BLaER1 (cell line): Measurements from ENCODE around the gene FAM241B.

ENCODE experiments used
- H3K27ac ChIP-seq: shearing (Covaris generic); formaldehyde crosslinking; 2 replicates; pipeline ENCODE4 v1.8.1; 2022
- H3K27me3 ChIP-seq: shearing (Covaris generic); formaldehyde crosslinking; 2 replicates; pipeline ENCODE4 v1.8.1; 2022
- H3K36me3 ChIP-seq: shearing (Covaris generic); formaldehyde crosslinking; 2 replicates; pipeline ENCODE4 v1.8.1; 2022
- H3K4me1 ChIP-seq: shearing (Covaris generic); formaldehyde crosslinking; 2 replicates; pipeline ENCODE4 v1.8.1; 2022
- H3K4me2 ChIP-seq: shearing (Covaris generic); formaldehyde crosslinking; 2 replicates; pipeline ENCODE4 v1.8.1; 2022
- H3K4me3 ChIP-seq: shearing (Covaris generic); formaldehyde crosslinking; 2 replicates; pipeline ENCODE4 v1.8.1; 2022
- H3K9ac ChIP-seq: shearing (Covaris generic); formaldehyde crosslinking; 2 replicates; pipeline ENCODE4 v1.8.1; 2022
- H3K9me3 ChIP-seq: shearing (Covaris generic); formaldehyde crosslinking; 2 replicates; pipeline ENCODE4 v1.8.1; 2022
- H4K20me1 ChIP-seq: shearing (Covaris generic); formaldehyde crosslinking; 2 replicates; pipeline ENCODE4 v1.8.1; 2022
- Cebpa-rat ChIP-seq: shearing (Covaris generic); IDR thresholded peaks from 2 replicates; pipeline ENCODE4 v1.8.1; 2022

Gene FAM241B

GRCh38 chr10:69663369-69663947 lies 33.4 kb downstream of the FAM241B start:
- Histone ChIP-seq H3K27ac (no peak overlapping the region), H3K4me3 (no peak overlapping the region), H3K36me3 (no peaks in the 10 kb centered on the region), H3K27me3 (no peaks in the 10 kb centered on the region), H3K9me3 (no peaks in the 10 kb centered on the region), H3K4me1 (peaks cover 13% of the 10 kb centered on the region; the same call in 1 of the 2 replicates), H4K20me1 (no peaks in the 10 kb centered on the region), H3K9ac (no peak overlapping the region), H3K4me2 (no peak overlapping the region)
- no peak for TF ChIP-seq Cebpa-rat

DNA sequence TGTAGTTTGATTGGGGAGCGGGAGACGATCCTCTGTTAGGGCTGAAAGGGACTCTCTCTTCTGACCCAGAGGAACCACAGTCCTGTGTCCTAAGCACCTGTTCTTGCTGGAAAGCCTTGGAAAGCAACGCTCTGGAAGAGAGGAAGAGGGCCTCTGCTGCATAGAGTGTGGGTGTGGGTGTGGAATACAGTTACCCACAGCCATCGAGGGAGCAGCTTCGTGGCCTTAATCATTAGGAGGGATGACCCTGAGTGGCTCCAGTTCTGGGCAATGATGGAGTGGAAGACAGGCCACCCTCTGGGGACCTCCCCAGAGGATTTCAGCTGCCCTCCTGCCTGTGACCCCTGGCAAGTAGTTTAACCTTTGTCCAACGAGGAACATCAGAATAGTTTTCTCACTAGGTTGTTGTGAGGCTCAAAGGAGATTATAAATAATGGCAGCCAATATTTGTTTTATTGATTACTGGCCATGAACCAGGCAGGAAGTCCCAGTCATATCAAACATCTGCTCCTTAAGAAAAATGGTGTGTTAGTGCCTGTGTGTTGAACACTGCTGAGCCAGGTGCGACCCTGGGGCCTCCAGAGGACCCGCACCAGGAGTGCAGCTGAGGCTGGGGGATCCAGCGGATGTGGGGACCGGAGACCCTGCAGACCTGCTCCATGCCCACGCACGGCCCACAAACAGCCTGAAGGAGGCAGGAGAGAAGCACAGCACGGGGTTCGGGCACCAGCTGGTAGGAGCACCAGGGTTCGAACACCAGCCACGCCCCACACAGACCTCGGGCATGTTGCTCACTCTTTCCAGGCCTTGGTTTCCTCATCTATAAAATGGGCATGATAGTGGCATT lies 35.6 kb downstream of the FAM241B start:
- Histone ChIP-seq H3K9me3 (no peaks in the 10 kb centered on the region), H3K9ac (no peak overlapping the region), H3K4me3 (no peak overlapping the region), H3K4me1 (peaks cover 9% of the 10 kb centered on the region; the same call in 1 of the 2 replicates), H3K36me3 (no peaks in the 10 kb centered on the region), H4K20me1 (no peaks in the 10 kb centered on the region), H3K27me3 (no peaks in the 10 kb centered on the region), H3K4me2 (no peak overlapping the region), H3K27ac (no peak overlapping the region)
- TF ChIP-seq Cebpa-rat, result no peak

- Histone ChIP-seq H3K4me2 (no peak overlapping the region), H4K20me1 (no peaks in the 10 kb centered on the region), H3K9ac (no peak overlapping the region), H3K9me3 (no peaks in the 10 kb centered on the region), H3K27ac (no peak overlapping the region), H3K27me3 (no peaks in the 10 kb centered on the region), H3K4me1 (peaks cover 5% of the 10 kb centered on the region; the same call in 1 of the 2 replicates), H3K4me3 (no peak overlapping the region), H3K36me3 (no peaks in the 10 kb centered on the region)
- TF ChIP-seq Cebpa-rat, result no peak
Observed at GRCh38 chr10:69666756-69667155, 36.7 kb downstream of the FAM241B start.

GRCh38 chr10:69668721-69669120 lies 38.7 kb downstream of the FAM241B start:
- Histone ChIP-seq H3K27me3 (no peaks in the 10 kb centered on the region), H3K36me3 (no peaks in the 10 kb centered on the region), H3K9me3 (no peaks in the 10 kb centered on the region)

GRCh38 chr10:69669409-69669808 lies 39.4 kb downstream of the FAM241B start:
- Histone ChIP-seq H3K36me3 (no peaks in the 10 kb centered on the region), H3K4me1 (peaks cover 1% of the 10 kb centered on the region; the same call in 1 of the 2 replicates), H3K9me3 (no peaks in the 10 kb centered on the region), H3K4me3 (no peak overlapping the region), H3K27me3 (no peaks in the 10 kb centered on the region), H4K20me1 (no peaks in the 10 kb centered on the region), H3K4me2 (no peak overlapping the region), H3K9ac (no peak overlapping the region), H3K27ac (no peak overlapping the region)
- no peak for TF ChIP-seq Cebpa-rat

More at GRCh38 chr10:69668721-69669120, 38.7 kb downstream of the FAM241B start:
- Histone ChIP-seq H4K20me1 (no peaks in the 10 kb centered on the region), H3K27ac (no peak overlapping the region), H3K4me1 (peaks cover 5% of the 10 kb centered on the region; the same call in 1 of the 2 replicates), H3K9ac (no peak overlapping the region), H3K4me3 (no peak overlapping the region), H3K4me2 (no peak overlapping the region)
- no peak for TF ChIP-seq Cebpa-rat

DNA sequence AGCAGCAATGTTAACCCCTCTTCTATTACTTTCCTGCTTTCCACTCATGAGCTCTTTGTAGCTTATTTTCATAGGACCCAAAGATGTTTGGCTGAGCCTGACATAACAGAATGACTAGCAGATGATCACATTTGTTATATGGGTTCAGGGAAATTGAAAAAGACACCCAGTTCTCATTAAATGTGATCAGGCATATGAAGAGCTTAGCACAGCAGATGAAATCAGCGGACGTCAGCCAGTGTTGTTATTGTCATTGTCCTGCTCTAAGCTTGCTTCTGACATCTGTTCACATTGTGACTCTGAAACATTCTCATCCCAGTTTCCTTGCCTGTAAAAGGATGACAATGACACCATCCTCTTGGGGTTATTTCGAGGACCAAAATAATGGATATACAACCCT lies 43.5 kb downstream of the FAM241B start:
- Histone ChIP-seq H3K9ac (no peak overlapping the region), H3K4me1 (no peaks in the 10 kb centered on the region), H3K4me2 (no peak overlapping the region), H3K9me3 (no peaks in the 10 kb centered on the region), H4K20me1 (no peaks in the 10 kb centered on the region), H3K27ac (no peak overlapping the region), H3K36me3 (no peaks in the 10 kb centered on the region), H3K4me3 (no peak overlapping the region), H3K27me3 (no peaks in the 10 kb centered on the region)
- TF ChIP-seq Cebpa-rat, result no peak

GRCh38 chr10:69674786-69675185 lies 44.7 kb downstream of the FAM241B start:
- H3K4me2 ChIP-seq, result no peak overlapping the region
- no peak overlapping the region for H3K9ac ChIP-seq
- no peaks in the 10 kb centered on the region for H4K20me1 ChIP-seq
- H3K4me3 ChIP-seq, result no peak overlapping the region
- TF ChIP-seq Cebpa-rat, result no peak
- no peak overlapping the region for H3K27ac ChIP-seq
- H3K27me3 ChIP-seq, result no peaks in the 10 kb centered on the region
- no peaks in the 10 kb centered on the region for H3K36me3 ChIP-seq
- H3K9me3 ChIP-seq, result no peaks in the 10 kb centered on the region
- no peaks in the 10 kb centered on the region for H3K4me1 ChIP-seq

DNA sequence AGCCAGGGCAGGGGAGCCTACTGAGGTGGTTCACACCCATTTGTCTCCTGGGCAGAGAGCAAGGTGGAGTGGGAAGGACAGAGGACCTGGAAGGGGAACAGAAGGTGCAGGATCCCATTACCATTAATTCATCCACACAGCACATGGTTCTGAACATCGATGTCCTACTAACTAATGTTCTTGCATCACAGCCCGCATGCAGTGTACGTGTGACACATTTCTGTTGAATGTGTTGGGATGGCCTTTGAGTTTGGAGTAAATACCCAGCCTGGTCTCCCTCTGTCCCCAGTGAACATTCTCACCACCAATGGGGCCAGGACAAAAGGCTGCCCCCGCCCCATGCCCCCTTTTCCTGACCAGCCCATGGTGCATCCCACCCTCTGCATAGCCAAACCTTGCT lies 46.3 kb downstream of the FAM241B start:
- Histone ChIP-seq H3K4me2 (no peak overlapping the region), H3K27me3 (no peaks in the 10 kb centered on the region), H4K20me1 (no peaks in the 10 kb centered on the region), H3K9ac (no peak overlapping the region), H3K36me3 (no peaks in the 10 kb centered on the region), H3K4me1 (no peaks in the 10 kb centered on the region), H3K9me3 (no peaks in the 10 kb centered on the region), H3K27ac (no peak overlapping the region), H3K4me3 (no peak overlapping the region)
- TF ChIP-seq Cebpa-rat, result no peak

DNA sequence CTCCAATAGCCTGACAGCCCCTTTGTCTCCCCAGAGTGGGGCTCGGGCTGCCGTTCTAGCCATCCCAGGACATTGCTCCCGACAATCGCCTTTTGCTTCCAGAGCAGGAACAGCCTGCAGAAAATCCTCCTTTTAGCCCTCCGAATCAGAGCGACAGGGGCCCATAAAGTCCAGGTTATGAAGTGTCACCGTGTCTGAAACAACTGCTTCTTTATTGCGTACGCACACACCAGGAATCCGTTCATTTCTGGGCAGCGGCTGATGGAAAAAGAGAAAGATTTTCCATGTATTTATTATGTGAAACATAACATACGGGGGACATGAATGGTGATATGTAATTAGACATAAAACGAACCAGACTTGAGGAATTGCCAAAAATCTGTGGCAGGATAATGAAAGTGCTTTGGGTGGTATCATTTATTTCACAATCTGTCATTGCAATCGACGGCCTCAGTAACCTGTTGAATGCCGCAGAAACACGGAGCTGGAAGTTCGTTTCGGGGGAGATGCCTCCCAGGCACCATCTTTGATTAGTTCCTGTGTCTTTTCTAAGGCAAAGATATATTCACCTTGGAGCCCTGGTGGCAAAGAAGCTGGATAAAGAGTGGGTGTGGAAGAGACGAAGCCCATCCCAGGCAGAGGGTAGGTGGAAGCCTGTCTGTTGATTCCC lies 48.1 kb downstream of the FAM241B start:
- H3K36me3 ChIP-seq, result no peaks in the 10 kb centered on the region

GRCh38 chr10:69679736-69680135 lies 49.7 kb downstream of the FAM241B start:
- H3K9me3 ChIP-seq, result no peaks in the 10 kb centered on the region
- no peak overlapping the region for H3K4me3 ChIP-seq
- H3K27ac ChIP-seq, result no peak overlapping the region
- no peaks in the 10 kb centered on the region for H3K27me3 ChIP-seq
- no peak overlapping the region for H3K9ac ChIP-seq
- no peaks in the 10 kb centered on the region for H3K4me1 ChIP-seq
- no peaks in the 10 kb centered on the region for H4K20me1 ChIP-seq
- H3K36me3 ChIP-seq, result no peaks in the 10 kb centered on the region
- no peak overlapping the region for H3K4me2 ChIP-seq
- no peak for TF ChIP-seq Cebpa-rat

More for the DNA sequence above, 48.1 kb downstream of the FAM241B start:
- Histone ChIP-seq H3K4me2 (no peak overlapping the region), H3K4me3 (no peak overlapping the region), H3K9ac (no peak overlapping the region), H3K27ac (no peak overlapping the region), H3K4me1 (no peaks in the 10 kb centered on the region), H3K27me3 (no peaks in the 10 kb centered on the region), H4K20me1 (no peaks in the 10 kb centered on the region), H3K9me3 (no peaks in the 10 kb centered on the region)
- no peak for TF ChIP-seq Cebpa-rat
